ENCODE data around the gene JARID2. TPM values are rescaled to one million over a fixed set of nuclear protein-coding genes. Genes with fewer than 3 reads are reported as not detected.
"Not testable (repeated sequence)": the region's sequence is repeated elsewhere in the genome, so short reads cannot be mapped to it uniquely, and the experiment has no call there.

The JARID2 gene
- total RNA-seq, 2 donors from 2014 or later, result 8.3 to 12.8 TPM

- no peak for TF ChIP-seq CTCF (IDR thresholded peaks at IDR 0.05)
- no peaks in the 10 kb centered on the region for H3K27me3 ChIP-seq (replicated peaks; ENCODE audit: insufficient read depth)
- H3K4me1 ChIP-seq (ENCODE audit: control insufficient read depth in 1 of 2, low read depth in 2 of 2), result peaks cover 12 to 18% of the 10 kb centered on the region in 2 donors
- H3K4me3 ChIP-seq, result no peak overlapping the region
- no peaks in the 10 kb centered on the region for H3K9me3 ChIP-seq
- H3K27ac ChIP-seq, result no peak overlapping the region
- ATAC-seq (ENCODE audit: insufficient number of reproducible peaks, low FRiP score, low read depth), result no peak
- DNase-seq (ENCODE audit: low spot score), result no peak
- no peaks in the 10 kb centered on the region for H3K36me3 ChIP-seq
Observed at GRCh38 chr6:15285682-15286294, 39.9 kb downstream of the JARID2 start.

GRCh38 chr6:15287670-15288375 lies 42.0 kb downstream of the JARID2 start:
- H3K27ac ChIP-seq, result no peak overlapping the region
- no peak for TF ChIP-seq CTCF (IDR thresholded peaks at IDR 0.05)
- no peak overlapping the region for H3K4me3 ChIP-seq
- no peak for DNase-seq (ENCODE audit: low spot score)
- peaks cover 9 to 16% of the 10 kb centered on the region in 2 donors for H3K4me1 ChIP-seq (ENCODE audit: control insufficient read depth in 1 of 2, low read depth in 2 of 2)
- H3K9me3 ChIP-seq, result no peaks in the 10 kb centered on the region
- ATAC-seq (ENCODE audit: insufficient number of reproducible peaks, low FRiP score, low read depth), result no peak
- H3K36me3 ChIP-seq, result no peaks in the 10 kb centered on the region
- H3K27me3 ChIP-seq (replicated peaks; ENCODE audit: insufficient read depth), result no peaks in the 10 kb centered on the region

- TF ChIP-seq CTCF (IDR thresholded peaks at IDR 0.05), result no peak
- H3K4me1 ChIP-seq (ENCODE audit: control insufficient read depth in 1 of 2, low read depth in 2 of 2), result peaks cover 9 to 10% of the 10 kb centered on the region in 2 donors
- ATAC-seq (ENCODE audit: insufficient number of reproducible peaks, low FRiP score, low read depth) (no peak), DNase-seq (ENCODE audit: low spot score) (no peak)
- H3K36me3 ChIP-seq, result no peaks in the 10 kb centered on the region
- no peak overlapping the region for H3K4me3 ChIP-seq
- no peaks in the 10 kb centered on the region for H3K9me3 ChIP-seq
- no peaks in the 10 kb centered on the region for H3K27me3 ChIP-seq (replicated peaks; ENCODE audit: insufficient read depth)
- H3K27ac ChIP-seq, result no peak overlapping the region
Observed at GRCh38 chr6:15288856-15289255, 43.0 kb downstream of the JARID2 start.

GRCh38 chr6:15289456-15289855 lies 43.6 kb downstream of the JARID2 start:
- ATAC-seq (ENCODE audit: insufficient number of reproducible peaks, low FRiP score, low read depth); DNase-seq (ENCODE audit: low spot score); H3K27me3 ChIP-seq (replicated peaks; ENCODE audit: insufficient read depth); H3K36me3 ChIP-seq; H3K4me3 ChIP-seq; H3K27ac ChIP-seq; H3K9me3 ChIP-seq; H3K4me1 ChIP-seq (ENCODE audit: control insufficient read depth in 1 of 2, low read depth in 2 of 2): not testable (repeated sequence)

- H3K36me3 ChIP-seq, result no peaks in the 10 kb centered on the region
- peaks cover under 1 to 5% of the 10 kb centered on the region in 2 donors for H3K4me1 ChIP-seq (ENCODE audit: control insufficient read depth in 1 of 2, low read depth in 2 of 2)
- H3K9me3 ChIP-seq, result no peaks in the 10 kb centered on the region
- H3K27me3 ChIP-seq (replicated peaks; ENCODE audit: insufficient read depth), result no peaks in the 10 kb centered on the region
- no peak for DNase-seq (ENCODE audit: low spot score)
- no peak overlapping the region for H3K27ac ChIP-seq
- TF ChIP-seq CTCF (IDR thresholded peaks at IDR 0.05), result no peak
- no peak overlapping the region for H3K4me3 ChIP-seq
- no peak for ATAC-seq (ENCODE audit: insufficient number of reproducible peaks, low FRiP score, low read depth)
Observed at GRCh38 chr6:15290067-15290680, 44.3 kb downstream of the JARID2 start.

All from thoracic aorta (tissue), 2 donors.